ENCODE data around the gene EFCAB11.

DNA sequence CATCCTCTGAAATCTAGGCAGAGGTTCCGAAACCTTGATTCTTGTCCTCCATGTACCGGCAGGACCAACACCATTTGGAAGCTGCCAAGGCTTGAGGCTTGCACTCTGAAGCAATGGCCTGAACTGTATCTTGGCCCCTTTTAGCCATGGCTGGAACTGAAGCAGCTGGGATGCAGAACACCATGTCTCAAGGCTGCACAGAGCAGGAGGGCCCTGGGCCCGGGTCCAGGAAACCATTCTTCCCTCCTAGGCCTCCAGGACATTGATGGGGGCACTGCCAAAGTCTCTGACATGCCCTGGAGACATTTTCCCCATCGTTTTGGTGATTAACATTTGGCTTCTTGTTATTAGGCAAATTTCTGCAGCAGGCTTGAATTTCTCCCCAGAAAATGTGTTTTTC is 198.7 kb downstream of the EFCAB11 start:
- no peak for TF ChIP-seq POLR2A (IDR thresholded peaks at IDR 0.05; ENCODE audit: low read depth, low read length)
- TF ChIP-seq, protein P1, sequence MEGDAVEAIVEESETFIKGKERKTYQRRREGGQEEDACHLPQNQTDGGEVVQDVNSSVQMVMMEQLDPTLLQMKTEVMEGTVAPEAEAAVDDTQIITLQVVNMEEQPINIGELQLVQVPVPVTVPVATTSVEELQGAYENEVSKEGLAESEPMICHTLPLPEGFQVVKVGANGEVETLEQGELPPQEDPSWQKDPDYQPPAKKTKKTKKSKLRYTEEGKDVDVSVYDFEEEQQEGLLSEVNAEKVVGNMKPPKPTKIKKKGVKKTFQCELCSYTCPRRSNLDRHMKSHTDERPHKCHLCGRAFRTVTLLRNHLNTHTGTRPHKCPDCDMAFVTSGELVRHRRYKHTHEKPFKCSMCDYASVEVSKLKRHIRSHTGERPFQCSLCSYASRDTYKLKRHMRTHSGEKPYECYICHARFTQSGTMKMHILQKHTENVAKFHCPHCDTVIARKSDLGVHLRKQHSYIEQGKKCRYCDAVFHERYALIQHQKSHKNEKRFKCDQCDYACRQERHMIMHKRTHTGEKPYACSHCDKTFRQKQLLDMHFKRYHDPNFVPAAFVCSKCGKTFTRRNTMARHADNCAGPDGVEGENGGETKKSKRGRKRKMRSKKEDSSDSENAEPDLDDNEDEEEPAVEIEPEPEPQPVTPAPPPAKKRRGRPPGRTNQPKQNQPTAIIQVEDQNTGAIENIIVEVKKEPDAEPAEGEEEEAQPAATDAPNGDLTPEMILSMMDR (conservative IDR thresholded peaks at IDR 0.05; ENCODE audit: low read depth, low read length): no peak
- TF ChIP-seq RAD21 (IDR thresholded peaks at IDR 0.05; ENCODE audit: low read length): no peak
- no peak for TF ChIP-seq CEBPB (IDR thresholded peaks at IDR 0.05; ENCODE audit: low read depth, low read length)
- TF ChIP-seq MAZ (IDR thresholded peaks at IDR 0.05; ENCODE audit: borderline replicate concordance, low read depth, low read length): no peak
- TF ChIP-seq, protein P2, sequence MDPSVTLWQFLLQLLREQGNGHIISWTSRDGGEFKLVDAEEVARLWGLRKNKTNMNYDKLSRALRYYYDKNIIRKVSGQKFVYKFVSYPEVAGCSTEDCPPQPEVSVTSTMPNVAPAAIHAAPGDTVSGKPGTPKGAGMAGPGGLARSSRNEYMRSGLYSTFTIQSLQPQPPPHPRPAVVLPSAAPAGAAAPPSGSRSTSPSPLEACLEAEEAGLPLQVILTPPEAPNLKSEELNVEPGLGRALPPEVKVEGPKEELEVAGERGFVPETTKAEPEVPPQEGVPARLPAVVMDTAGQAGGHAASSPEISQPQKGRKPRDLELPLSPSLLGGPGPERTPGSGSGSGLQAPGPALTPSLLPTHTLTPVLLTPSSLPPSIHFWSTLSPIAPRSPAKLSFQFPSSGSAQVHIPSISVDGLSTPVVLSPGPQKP (IDR thresholded peaks at IDR 0.05; ENCODE audit: borderline replicate concordance, low read depth, low read length): no peak
- TF ChIP-seq CHD1 (IDR thresholded peaks at IDR 0.05; ENCODE audit: low read depth, low read length): no peak
- no peak for TF ChIP-seq SMC3 (IDR thresholded peaks at IDR 0.05; ENCODE audit: low read depth, low read length)
- TF ChIP-seq FOS (IDR thresholded peaks at IDR 0.05; ENCODE audit: low read depth, low read length): no peak
